ENCODE measurements around the gene BICD1.

Gene BICD1

GRCh38 chr12:32285489-32285888, 178.8 kb downstream of the BICD1 start:
- no peak for DNase-seq

- no peak for DNase-seq
These were observed 183.8 kb downstream of the BICD1 start for GRCh38 chr12:32290411-32290810.

GRCh38 chr12:32292151-32292550, 185.5 kb downstream of the BICD1 start:
- no peak for DNase-seq

GRCh38 chr12:32293808-32294419, 187.3 kb downstream of the BICD1 start:
- DNase-seq: no peak

DNA sequence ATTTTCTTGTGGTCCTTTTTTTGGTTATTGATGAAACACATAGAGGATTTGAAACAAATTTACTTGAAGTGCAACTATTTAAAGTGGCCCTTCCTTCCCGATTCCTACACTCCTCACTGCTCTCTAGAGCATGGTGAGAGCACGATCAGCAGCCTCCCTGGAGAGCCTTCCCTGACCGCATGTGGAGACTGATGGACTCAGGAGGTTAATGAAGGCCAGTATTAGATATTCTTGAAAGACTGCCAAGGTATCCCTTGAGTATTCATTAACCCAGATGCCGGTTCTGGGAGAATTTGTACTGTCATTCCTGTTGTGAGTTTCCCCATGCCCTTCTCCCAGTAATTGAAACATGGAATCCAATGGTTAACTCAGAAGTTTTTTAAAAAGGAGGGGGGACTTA, 189.9 kb downstream of the BICD1 start:
- no peak for DNase-seq

DNA sequence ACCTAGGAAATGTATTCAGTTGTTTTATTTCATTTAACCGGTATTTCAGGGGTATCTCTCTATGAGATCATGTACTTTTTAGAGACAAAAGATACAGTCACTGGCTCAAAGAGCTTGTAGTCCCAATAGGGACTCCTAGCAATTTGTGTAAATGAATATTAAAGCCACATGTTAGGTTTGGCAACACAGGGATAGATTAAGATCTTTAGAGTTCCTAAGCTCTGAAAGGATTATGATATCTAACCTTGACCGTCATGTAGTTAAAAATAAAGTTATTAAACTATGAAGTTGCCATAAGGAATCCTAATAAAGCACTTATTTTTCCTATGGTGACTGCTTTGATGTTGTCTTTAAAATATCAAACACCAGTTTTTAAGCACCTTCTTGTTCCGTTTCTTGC, 192.3 kb downstream of the BICD1 start:
- no peak for DNase-seq

GRCh38 chr12:32301216-32301615, 194.6 kb downstream of the BICD1 start:
- no peak for DNase-seq

DNA sequence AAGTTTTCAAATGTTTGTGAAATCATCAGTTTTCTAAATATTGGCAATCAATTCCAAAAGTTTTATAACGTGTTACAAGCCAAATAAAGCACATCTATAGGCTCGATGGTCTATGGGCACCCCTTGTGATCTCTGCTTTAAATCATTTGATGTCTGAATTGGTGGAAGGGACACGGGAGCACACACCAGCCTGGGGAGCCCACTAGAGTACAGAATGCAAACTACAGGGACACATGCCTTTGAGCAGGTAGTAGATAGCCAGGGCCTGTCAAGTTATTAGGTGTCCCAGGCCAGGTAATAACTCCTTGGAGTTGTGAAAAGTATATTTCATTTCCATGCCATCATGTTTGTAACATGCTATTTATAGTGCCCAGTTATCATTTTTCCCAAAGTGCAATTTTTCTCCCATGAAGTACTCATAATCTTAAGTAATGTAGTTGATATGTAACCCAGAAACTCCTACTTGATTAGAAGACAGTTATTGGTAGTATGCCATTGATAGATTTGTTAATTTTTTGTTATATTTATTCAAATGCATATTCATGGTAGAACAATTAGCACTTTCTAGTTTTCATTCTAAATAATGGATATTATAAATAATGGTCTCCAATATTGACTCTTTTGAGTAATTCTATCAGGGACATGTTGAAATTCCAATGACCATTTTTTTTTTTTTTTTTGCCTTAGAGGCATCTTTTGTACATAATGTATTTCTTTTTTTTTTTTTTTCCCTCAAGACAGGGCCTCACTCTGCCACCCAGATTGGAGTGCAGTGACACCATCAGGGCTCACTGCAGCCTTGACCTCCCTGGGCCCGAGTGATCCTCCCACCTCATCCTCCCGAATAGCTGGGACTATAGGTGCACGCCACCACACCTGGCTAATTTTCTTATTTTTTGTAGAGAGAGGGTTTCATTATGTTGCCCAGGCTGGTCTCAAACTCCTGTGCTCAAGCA, 195.8 kb downstream of the BICD1 start:
- DNase-seq: no peak

- no peak for DNase-seq
These were observed 196.5 kb downstream of the BICD1 start for GRCh38 chr12:32303174-32303549.

DNA sequence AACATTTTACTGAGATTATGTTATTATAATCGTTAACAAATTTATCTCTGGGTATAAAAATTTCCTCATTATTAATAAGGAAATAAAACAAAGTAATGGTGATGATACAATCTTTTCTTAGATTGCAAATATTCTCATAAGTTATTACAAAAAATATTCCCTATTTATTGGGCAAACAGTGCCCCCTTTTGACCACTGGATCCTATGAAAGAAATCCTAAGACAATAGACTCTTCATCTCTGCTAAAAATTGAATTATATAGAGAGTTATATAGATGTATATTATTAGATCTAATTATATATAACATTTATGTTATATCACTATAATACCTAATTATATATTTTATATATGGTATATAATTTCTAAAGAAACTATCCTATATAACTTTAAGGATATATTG, 198.5 kb downstream of the BICD1 start:
- DNase-seq: no peak

DNA sequence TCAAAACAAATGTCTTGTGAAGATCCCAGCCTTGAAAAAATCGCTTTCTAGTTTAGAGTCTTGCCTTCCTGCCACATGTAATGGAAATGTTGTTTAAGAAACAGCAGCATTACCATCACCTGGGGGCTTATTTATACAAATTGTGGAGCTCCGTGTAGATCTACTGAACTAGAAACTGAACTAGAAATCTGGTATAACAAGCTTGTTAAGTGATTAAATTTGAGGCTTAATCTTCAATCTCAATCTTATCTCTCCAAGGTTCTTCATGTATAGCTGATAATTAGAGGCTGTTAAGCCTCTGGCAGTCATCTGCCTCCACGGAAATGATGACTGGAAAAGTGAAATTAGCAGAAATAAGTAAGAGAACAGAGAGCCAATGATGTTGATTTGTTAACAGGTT, 200.7 kb downstream of the BICD1 start:
- no peak for DNase-seq

DNA sequence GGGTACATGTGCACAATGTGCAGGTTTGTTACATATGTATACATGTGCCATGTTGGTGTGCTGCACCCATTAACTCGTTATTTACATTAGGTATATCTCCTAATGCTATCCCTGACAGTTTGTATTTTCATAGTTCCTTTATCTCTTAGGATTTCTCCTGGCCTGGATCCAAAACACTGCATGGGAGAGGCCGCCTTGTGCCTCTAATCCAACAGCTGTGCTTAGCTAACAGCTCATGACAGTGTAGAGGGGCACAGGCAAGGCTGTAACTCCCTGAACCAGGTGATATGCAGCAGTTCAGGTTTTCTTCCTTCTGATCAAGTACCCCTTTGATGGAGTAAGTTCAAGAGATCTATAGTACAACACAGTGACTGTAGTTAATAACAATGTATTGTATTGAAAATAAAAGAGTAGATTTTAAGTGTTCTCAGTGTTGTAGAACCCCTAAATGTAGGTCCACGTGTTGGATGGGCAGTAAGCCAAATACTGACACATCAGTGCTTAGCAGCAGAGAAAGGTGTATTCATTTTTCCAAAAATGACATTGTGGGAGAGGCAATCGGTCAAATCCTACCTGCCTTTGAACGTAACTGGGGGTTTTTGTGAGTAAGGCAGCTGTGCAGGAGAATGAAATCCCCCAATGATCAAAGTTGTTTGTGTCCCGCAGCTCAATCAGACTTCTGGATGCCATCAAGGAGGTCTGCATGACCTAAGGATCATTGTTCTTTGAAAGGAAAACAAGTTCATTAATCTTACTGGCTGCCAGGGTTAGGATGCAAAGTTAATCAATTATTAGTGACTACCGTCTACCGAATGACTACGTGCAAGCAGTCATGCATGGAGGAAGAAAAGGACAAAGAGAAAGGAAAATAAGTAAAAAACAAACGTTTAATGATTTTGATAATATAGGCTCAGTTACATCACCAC, 203.4 kb downstream of the BICD1 start:
- DNase-seq: no peak

DNA sequence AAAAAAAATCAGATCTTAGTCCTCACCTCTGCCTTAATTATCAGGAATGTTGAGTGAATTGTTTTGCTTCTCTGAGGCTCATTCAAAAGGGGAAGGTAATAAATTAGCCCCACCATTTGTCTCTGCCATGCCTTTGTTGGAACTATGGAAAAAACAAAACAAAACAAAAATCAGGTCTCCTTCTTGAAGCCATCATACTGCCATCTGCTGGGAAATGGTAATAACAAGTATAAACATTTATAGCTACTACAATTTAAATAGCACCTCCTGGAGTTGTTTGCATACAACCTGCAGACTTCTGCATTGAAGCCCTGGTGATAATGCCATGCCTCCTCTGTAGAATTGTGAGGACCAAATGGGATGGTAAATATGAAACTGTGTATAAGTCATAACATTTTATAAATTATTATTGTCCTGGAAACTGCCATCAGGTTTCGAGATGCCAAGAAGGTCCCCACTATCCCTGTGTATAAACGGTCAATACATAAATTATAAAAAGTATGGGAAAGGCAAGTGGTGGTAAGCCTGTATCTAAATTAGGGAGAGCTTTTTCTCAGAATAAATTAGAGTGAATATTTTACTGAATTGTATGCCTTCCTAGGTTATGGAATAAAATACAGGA, 205.5 kb downstream of the BICD1 start:
- no peak for DNase-seq

GRCh38 chr12:32322354-32322753, 215.7 kb downstream of the BICD1 start:
- DNase-seq: no peak

GRCh38 chr12:32331133-32331532, 224.5 kb downstream of the BICD1 start:
- no peak for DNase-seq

GRCh38 chr12:32332446-32332845, 225.8 kb downstream of the BICD1 start:
- DNase-seq: no peak

DNA sequence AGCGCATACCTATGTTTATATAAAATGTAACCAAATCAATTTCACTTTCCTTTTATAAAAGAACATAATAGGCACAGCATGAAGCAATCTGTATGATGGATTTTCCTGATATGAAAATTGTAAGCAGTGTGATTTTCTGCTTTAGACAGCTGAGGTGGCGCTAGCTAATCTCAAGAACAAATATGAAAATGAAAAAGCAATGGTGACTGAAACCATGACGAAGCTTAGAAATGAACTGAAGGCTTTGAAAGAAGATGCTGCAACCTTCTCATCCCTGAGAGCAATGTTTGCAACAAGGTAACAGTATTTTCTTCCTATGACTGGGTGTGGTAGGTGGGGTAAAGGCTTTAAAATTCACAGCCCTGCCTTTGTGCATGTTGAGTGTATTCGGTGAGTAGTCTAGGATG, 227.7 kb downstream of the BICD1 start:
- DNase-seq: no peak

- DNase-seq: no peak
These were observed 229.6 kb downstream of the BICD1 start for GRCh38 chr12:32336261-32336660.

DNA sequence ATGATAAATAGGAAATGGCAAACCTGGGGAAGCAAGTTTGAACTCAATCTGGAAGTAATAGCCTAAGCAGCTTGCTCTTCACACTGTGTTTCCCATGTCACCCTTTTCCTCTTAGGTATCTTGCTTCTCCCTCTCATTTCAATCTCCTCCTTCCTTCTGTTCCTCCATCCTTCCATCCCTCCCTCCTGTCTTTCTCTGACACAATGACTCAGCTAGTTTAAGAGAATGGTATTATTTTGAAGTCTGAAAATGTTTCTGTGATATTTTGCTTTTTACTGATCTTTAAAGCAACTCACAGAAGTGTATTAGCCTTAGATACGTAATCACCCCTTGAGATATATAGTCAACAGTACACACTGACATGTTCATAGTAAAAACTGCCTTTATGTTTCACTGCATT, 236.8 kb downstream of the BICD1 start:
- DNase-seq: no peak

GRCh38 chr12:32344047-32344446, 237.4 kb downstream of the BICD1 start:
- no peak for DNase-seq

- no peak for DNase-seq
These were observed 246.9 kb downstream of the BICD1 start for GRCh38 chr12:32353540-32353939.

GRCh38 chr12:32357601-32358249, 251.1 kb downstream of the BICD1 start:
- no peak for DNase-seq

Measured in activated CD4-positive, CD25-positive, alpha-beta regulatory T cell treated with anti-CD3 and anti-CD28 coated beads, Interleukin-2, amount 50 U/mL, for 72 hours (primary cell).